Activated CD4-positive, CD25-positive, alpha-beta regulatory T cell treated with anti-CD3 and anti-CD28 coated beads, Interleukin-2, amount 50 U/mL, for 72 hours (primary cell): ENCODE data around the gene GLI3.

Source experiments
- DNase-seq: peaks from one replicate; pipeline ENCODE4 v3.0.0; 2021

Gene GLI3

DNA sequence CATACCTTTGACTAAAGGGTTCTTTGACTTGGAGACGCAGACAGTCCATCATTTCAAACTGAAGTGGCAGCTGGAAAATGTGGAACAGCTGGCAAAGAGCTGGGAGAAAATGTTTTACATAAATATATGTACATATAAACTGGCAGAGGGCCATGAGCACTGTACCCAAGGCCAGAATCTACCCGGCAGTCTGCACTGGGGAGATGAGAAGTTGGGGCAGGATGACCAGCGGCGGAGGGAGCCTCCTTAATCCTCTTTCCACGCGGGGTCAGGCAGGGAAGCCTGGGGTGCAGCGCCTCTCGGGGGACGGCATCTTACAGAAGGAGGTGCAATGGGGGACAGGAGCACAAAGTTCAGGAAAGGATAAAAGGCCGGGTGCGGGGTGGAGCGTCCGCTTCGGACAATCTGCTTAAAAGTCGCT is 1.3 kb downstream of the GLI3 start:
- DNase-seq = no peak

DNA sequence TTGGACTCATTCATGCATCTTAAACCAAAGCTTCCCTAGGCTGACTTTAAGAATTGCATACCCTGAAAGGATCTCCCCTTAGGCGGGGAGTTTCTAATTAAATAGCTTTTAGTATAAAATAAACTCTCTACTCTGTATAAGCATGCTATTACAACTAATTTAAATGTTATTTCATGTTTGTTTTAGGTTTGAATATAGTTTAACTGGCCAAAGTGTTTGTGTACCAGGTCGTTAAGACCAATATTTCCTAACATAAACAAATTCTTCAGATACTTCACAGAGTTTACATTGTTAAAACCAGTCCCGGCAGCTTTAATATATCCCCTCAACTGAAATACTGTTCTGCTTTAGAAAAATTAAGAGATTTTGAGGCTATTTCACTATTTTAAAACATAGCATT is 2.3 kb downstream of the GLI3 start:
- no peak for DNase-seq

DNA sequence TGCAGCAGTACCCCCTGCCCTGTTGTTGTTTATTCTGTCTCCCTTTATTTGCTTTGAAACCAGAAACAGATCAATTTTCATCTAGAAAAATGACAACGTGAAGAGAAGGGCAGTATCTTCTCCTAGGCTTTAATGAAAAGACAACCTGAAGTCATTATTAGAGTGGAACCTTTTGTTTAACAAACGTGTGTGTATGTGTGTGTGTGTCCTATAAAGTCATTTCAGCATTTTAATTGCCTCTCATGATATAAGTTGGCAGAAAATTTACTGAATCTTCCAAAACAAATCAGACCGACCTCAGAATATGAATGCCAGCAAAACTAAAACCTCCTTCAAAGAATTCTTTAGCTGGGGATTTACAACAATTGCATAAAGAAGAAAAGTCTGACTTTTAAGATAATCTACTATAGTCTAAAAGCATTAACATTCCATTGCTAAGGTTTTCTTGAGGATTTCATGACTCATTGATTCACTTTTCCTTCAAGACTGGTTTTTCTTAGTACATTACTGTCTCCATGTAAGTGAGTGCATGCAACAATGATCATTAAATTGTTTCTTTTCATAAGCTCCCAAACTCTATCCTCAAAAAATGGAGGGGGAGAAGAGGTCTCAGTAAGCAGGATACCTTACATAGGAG is 3.2 kb downstream of the GLI3 start:
- no peak for DNase-seq

DNA sequence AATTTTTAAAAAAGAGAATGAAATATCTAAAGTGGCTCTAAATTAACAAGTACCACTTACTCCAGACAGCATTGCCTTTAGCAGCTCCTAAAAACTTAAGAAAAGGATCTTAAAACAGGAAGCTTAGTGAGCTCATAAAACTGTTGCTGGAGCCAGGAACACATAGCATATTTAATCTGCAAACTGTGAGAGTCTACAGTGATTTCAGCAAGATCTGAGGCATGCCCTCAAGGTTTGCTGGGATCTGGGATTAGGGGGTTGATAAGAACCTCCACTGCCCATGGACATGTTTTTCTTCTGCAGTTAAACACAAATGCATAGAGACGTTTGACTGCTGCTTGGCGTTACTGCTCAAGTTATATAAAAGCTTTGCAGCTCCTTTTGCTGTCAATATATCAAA is 3.8 kb downstream of the GLI3 start:
- no peak for DNase-seq

DNA sequence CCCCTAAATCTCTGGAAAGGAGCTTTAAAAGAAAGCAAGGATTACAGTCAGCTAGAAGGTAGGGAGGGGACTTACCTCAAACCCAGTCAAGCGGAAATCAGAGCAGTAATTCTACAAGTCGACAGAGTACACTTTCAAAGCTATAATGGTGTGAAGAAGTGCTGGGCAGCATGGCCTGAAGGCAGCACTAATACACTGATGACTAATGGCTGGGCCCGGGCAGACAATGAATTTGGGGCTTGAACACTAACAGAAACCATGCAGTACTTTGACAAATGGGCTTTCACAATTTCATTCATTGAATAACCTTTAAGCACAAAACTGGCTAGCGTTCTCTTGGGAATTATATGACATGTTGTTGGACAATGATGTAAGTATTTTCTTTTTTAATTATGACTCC is 4.7 kb downstream of the GLI3 start:
- DNase-seq = no peak

DNA sequence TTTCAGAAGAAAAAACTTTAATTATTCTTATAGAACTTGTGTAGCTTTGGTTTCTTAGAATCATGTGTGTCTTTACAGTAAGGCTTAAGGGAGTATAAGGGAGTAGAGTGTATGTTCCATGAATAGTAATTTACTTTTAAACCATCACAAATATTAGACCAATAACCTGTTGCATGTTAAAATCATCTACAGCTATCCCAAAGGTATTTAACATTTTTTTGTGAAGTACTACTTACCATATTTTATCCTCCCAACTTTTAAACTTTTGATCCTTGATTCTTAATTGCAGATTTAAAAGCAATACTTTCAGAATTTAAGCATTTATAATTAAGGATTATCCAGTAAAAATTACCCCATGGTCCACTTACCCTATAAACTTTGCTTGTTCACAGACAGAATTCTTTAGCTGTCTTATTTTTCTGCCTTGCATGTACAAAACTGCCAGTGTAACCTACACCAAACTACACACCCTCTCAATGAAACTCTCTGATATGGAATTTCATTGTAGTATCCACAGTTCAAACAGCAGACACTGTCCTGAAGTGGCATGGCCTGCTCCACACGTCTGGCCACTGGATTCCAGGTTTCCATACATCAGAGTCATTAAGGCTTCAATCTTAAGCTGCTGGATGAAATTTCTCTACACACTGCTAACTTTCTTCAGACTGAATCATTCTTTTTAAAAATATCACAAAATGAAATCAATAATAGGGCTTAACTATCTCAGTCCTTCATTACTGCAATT is 5.8 kb downstream of the GLI3 start:
- DNase-seq = no peak

DNA sequence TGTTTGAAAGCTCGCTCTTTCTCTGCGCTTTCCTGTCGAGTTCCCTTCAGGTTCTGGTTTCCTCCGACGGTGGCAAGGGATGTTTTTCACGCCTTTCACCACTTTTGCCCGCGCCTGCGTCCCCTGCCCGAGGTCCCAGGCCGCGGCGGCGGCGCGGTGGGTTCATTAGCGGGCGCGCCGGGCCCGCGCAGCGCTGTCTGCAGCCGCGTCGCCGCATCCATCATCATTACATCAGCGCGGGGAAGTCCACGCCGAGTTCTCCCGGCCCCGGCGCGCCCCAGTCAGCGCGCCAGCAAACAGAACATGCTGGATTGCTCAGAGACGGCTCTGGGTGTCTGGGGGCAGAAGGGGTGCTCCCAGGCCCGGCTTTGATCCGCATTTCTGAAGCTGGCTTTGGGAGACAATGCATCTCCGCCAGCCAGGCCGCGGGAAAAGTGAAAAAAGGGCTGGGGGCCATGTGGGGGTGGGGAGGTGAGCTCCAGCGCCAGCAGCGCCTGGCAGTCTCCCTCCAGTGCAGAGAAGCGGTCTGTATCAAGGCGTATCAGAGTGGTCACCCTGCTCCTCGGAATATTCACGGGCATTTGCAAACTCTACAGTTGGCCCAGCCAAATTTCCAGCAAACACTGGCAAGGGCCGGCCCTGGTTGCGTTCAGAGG is 8.9 kb downstream of the GLI3 start:
- DNase-seq = no peak

DNA sequence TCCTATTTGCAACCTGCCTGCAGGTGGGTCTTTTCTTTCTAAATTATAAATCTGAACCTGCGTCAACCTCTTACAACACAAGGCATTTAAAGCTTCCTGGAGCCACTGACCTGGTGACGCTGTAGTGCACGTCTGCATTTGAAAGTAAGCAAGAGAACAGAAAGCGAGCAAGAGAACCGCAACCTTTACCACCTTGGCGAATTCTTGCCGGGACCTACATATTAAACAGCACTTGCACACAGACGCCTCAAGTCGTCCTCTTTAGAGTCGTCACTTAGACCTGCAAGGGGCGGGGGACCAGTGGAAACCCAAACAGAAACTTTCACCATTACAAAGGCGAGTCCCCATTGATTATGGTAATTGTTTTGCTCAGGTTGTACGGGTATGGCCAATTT is 9.5 kb downstream of the GLI3 start:
- no peak for DNase-seq

DNA sequence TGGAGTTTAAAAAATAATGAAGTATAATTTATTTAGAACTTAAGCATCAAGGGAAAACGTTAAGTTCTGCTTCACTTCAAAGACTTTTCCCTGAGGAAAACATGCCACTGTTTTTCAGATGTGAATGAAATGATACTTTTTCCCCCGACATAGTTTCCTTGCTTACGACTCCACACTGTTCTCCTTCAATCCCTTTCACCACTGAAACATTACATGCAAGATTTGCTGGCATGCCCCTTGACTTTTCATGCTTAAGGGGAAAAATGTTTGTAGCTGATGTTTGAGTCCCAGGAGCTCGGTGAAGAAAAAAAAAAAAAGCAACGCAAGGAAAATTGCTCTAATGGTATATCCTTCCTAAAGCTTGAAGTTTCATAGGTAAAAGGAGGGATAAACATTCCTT is 10.0 kb downstream of the GLI3 start:
- DNase-seq = no peak

DNA sequence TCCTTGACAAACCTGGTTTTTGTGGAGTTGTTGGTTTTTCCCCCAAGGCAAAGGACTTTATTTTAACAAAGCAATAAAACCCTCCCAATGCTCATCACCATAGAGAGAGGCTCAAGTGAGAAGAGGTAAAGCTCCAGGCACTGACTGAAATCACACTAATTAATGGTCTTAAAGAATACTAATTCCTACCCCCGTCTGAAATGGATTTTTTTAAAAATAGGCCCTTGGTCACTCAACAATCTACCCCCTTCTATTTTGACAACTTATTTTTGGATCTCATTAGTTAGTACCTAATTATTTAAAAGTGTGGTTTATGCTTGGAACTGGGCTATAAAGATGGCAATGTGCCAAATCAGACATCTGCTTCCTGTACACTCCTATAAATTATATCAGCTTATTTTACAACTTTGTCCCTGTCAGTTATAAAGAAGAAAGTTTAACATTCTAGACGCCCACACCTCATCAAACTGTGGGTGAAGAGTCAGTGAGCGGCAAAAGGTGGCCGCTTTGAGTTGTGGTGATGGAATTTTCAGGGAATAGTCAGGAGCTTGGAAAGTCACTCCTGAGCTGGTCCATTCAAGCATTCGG is 10.6 kb downstream of the GLI3 start:
- DNase-seq = no peak

DNA sequence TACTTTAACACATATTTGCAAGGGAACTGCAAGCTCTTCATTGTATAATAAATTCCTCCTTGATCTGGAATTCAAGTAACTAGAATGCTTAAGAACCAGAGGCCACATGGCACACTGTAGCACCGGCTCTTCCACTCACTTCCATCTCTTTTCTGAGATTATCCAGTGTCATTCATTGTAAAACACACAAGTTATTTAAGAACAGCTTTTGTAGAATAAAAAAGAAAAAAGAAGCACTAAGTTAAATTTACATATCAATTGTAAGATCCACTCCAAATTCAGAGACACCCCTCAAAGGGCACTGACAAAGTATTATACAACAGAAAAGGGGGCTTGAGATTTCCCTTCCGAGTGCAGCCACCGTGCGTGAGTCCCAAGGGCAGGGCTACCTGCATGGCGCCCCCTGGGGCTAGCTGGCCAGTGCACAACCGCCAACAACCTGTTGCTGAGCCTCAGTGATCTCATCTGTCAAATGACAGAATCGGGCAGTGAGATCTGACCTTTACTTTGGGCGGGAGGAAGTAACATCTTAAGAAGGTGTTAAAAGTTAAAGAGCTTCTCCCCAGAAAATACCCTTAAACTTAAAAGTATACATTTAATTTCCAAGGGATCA is 12.5 kb downstream of the GLI3 start:
- DNase-seq = no peak

DNA sequence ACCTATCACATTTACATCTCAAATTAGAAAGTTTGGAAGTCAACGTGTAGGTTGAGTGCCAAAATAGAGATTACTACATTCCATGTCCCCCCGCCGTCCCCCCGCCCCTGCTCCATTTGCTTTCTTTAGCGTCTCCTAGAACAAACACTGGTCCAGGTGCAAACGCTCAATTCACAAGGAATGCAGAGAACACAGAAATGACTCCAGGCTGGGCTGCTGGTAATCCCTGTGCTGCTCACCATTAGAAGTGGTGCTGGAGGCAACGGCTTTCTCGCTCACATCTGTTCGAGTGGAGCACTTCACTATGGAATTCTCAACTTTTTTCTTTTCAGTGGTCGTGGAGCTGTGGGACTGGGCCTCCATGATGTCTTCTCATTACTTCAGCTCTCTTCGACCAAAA is 14.1 kb downstream of the GLI3 start:
- DNase-seq = no peak

DNA sequence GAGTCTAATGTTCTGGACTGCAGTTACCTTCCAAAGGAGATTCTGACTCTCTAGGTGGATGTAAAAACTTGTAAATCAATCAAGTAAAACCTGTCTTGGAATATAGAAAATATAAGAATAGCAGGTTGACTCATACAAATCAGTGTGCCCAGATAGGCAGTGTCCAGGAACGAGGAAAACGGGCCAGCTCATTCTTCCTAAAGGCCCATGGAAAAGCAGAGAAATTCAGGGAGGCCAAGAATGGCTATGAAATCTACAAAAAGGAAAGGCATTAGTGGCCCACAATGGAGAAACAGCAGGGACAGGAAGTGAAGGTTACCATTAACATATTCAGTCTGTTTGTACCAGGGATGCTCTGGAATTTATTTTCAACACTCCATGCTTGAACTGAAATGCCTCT is 14.9 kb downstream of the GLI3 start:
- no peak for DNase-seq

DNA sequence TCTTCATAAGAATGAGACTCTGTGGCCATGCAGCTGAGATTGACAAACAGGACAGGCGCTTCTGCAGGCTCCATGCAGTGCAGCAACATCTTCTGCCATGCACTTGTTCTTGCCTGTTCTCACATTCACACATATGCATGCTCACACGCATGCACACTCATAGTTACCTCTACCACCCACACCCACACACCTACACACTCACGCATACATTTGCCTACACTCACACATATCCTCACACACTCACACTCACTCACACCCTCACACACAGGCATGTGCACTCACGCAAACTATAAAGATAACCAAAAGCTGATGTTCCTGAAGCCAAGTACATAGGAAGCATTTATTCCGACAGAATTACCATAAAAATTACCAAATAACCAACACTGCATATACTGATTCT is 15.7 kb downstream of the GLI3 start:
- DNase-seq = no peak

DNA sequence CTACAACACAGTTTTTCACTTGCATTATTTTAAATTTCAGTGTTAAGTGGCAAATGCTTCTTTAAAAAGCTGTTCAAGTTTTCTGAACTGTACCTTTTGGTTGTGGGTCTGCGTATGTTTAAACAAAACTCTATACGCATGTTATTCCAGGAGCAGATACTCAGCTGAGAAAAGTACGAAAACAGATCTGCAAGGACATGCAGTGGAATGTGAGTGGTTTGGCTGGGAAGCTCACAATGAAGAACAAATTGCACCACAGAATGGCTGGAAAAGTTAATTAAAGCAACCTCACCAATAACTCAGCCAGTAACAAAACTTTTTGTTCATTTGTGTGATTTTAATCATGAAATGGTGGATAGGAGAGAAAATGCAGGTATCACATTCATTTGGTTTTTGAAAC is 17.6 kb downstream of the GLI3 start:
- DNase-seq = no peak

DNA sequence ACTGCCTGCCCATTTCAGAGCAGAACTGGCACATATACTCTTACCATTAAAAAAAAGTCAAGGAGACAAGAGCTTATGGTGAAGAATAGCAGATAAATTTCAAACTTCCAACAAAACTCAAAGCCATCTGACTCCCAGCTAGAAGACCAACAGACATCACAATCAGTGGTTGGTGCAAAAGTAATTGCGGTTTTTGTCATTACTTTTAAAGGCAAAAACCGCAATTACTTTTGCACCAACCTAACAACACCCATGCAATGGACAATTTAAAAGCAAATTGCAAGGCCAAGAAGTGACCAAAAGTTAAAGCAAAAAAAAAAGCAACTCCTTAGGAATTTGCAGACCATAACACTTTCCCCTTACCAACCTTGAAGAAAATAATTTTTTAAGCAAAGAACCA is 18.8 kb downstream of the GLI3 start:
- DNase-seq = no peak

DNA sequence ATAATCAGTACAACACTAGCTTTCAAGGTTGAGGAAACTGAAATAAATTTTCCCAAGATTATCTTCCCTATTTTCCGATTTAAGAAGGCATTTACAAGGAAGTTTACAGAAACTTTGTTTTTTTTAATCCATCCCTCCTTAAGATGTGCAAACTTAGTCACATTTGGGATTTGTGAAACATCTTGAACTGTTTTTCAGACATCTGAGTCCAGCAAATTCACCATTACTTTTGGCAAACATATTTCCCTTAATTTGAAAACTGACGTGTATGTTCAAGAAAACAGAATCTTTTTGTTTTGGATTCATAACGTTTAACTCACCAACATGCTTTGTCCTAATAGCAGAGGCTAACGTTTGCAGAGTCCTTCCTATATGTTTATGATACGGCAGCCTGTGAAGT is 19.5 kb downstream of the GLI3 start:
- DNase-seq = no peak

DNA sequence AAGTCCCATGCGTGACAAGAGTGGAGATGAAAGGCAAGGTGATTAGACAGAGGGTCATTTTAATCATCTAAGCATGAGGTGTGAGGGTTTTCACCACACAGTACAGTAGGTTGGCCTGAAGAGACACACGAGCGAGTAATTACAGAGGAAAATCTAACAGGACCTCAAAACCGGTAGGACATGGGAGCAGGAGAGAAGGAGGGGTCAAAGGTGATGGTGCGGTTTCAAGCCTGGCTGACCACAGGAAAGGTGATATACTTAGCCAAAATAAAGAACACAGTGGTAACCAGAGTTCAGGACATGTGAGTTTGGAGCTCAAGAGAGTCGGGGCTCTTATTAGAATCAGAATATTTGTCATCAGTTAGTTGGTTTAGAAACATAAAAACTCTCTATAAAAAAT is 20.0 kb downstream of the GLI3 start:
- no peak for DNase-seq

DNA sequence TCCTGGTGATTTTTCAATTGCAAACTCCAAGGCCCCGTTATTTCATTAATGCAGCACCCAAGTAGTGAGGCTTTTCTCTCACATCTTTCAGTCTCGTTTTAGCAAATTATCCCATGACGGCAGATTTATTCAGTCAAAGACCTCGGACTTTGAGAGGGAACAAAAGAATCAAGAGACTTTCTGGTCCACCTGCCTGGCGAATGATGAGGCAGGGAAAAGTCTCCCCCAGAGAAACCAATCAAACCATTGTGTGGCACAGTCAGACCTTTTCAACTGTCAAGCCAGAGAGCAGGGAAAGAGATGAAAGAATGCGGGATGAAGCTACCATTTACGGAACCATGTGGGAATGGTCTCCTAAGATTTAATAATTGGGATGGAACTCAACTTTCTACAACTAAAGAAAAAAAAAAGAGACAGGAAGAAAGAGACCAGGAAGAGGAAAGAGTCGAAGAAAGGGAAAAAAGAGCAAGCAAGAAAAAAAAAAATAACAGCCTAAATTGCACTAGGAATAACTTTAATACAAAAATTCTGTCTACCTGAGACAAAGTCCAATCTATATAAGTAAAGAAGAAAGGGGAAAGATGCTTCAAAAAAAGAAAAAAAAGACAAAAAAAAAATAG is 22.8 kb downstream of the GLI3 start:
- DNase-seq = no peak

DNA sequence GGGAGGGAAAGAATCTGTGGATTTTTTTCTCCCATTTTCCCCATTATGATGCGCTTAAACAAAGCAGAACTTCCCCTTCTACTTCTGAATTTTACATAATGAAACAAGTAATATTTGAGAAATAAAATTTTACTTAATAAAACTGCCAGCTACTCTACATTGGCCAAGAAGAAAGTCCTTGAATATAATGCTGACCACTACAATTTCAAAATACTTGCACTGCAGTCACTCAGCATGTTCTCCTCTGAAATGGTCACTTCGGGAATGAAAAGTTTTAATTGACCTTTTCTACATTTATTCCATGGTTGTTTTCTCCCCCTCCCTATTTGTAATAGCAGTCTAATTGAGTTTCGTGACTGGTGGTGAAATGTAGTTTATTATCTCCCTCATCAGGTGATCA is 23.9 kb downstream of the GLI3 start:
- DNase-seq = no peak

DNA sequence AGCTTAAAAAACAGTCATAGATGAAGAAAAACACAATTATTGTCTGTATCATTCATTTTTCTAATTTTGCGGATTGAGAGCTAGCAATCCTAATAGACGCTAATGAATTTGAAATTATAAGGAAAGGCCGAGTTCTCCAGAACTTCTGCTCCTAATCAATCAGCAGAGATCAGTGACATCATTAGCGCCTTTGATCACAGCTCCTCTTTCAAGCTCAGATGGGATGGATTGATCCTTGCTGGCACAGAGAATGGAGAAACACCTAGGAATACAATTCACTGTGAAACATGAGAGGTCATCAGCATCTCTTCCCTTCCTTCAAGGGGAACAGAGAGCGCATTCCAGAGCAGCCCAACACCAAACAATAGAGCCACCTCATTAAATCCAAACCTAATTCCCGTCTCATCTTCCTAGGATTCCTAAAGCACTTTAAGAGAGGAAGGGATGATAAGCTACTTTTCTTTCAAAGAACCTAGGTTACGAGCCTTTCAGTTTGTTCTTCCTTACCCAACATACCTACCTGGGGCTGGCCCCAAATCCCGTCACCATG is 24.4 kb downstream of the GLI3 start:
- DNase-seq = no peak

DNA sequence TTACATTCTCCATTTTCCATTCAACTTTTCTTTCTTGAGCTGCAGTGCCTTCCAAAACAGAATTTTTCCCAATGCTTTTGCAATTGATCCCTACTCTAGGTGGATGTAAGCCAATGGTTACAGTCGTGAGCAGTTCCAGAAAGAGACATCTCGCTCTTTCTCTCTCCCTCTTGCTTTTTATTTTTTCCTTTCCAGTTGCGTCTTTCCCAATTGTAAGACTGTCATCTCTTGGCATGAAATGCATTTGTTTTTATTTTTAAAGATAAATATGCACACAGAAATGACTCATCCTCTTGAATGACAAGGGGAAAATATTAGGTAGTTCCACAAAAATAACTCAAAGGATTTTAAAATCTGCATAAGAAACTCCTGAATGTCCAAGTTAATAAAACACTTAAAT is 25.1 kb downstream of the GLI3 start:
- no peak for DNase-seq

DNA sequence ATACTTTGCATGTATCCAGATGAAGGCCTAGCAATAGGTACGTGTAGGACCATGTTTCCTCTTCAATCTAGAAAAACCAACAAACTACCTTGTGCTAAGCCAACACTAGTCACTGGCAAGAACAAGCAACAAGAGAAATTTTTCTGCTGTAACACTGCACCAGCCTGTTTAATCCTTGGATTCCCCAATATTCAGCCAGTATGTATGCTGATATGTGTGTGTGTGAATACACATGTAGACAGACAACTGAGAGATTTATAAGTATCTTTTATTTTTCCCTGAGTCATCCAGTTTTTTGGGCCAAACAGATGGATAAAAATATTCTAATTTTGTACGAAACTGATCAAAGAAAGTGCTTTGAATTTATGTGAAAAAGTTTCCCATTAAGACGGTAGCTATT is 26.2 kb downstream of the GLI3 start:
- DNase-seq = no peak
